Fibroblast of villous mesenchyme (primary cell): ENCODE data around the gene BAZ1B. TPM values are rescaled to one million over a fixed set of nuclear protein-coding genes. Genes with fewer than 3 reads are reported as not detected.
A peak's percentile ranks its signal among the peaks of the same experiment; 100 is the strongest.
"Not testable (repeated sequence)": the region's sequence is repeated elsewhere in the genome, so short reads cannot be mapped to it uniquely, and the experiment has no call there.

Source experiments
- DNase-seq: peaks from one replicate; pipeline ENCODE4 v3.0.0-alpha.2; 2010; ENCODE audit warnings: low read depth
- H3K4me3 ChIP-seq: 2 replicates; pipeline ENCODE4 v1.5.1; 2011; ENCODE audit warnings: low read depth, mild to moderate bottlenecking, low read length
- CTCF ChIP-seq: IDR thresholded peaks from 2 replicates; pipeline ENCODE4 v1.5.1; 2012; ENCODE audit warnings: low read depth, mild to moderate bottlenecking, low read length; ENCODE audit not compliant: insufficient read depth
- total RNA-seq: library from RNA; depleted of rRNA; stranded (reverse); fragments of >200 nt; gene quantifications from 2 replicates; pipeline ENCODE4 v1.2.3, GENCODE V29; 2012

Gene BAZ1B
- total RNA-seq, 1 donor = 64.3 TPM

GRCh38 chr7:73489976-73490375 lies 32.1 kb downstream of the BAZ1B start:
- DNase-seq = no peak
- H3K4me3 ChIP-seq = no peak overlapping the region

GRCh38 chr7:73487486-73487885 lies 34.6 kb downstream of the BAZ1B start:
- H3K4me3 ChIP-seq = no peak overlapping the region
- DNase-seq = peak; percentile 29
- no peak for TF ChIP-seq CTCF

More at GRCh38 chr7:73489976-73490375, 32.1 kb downstream of the BAZ1B start:
- no peak for TF ChIP-seq CTCF

- no peak for DNase-seq
- no peak for TF ChIP-seq CTCF
- H3K4me3 ChIP-seq = no peak overlapping the region
Measured at GRCh38 chr7:73483171-73483570, 38.9 kb downstream of the BAZ1B start.

DNA sequence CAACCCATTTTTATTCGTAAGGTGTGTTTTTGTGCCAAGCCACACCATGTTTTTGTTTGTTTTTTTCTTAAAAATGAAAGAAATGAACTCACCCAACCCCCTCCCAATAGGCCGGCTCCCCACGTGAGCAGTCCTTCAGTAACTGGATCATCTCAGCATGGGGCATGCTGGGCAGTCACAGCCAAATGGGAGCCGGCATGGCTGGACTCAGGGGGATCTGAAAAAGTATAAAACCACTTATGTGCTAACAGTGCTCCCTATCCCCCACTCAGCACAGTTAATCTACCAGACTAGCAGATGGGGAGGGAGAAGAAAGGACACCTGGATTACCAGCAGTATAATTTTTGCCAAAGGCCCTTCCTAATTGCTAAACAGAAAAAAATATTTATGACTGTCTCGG lies 39.3 kb downstream of the BAZ1B start:
- TF ChIP-seq CTCF = no peak
- no peak for DNase-seq
- no peak overlapping the region for H3K4me3 ChIP-seq

GRCh38 chr7:73481521-73481920 lies 40.6 kb downstream of the BAZ1B start:
- not testable (repeated sequence) for DNase-seq

DNA sequence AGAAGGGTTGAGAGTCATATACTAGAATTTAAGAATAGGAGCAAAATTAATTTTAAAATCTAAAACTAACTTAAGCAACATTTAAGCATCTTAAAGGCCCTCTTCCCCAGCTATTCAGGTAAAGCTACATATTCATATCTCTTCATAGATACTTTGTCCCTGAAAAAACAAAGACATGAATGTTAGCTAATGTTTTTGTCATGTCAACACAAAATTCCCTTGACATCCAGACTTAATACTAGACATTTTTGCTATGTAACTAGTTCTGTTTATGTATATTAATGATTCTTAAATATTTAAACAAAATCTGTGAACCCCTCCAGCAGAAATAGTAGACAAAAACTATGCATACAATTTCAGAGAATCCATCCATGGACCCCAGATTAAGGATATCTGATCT lies 43.5 kb downstream of the BAZ1B start:
- H3K4me3 ChIP-seq = no peak overlapping the region
- no peak for TF ChIP-seq CTCF
- no peak for DNase-seq

More at GRCh38 chr7:73481521-73481920, 40.6 kb downstream of the BAZ1B start:
- H3K4me3 ChIP-seq = not testable (repeated sequence)

DNA sequence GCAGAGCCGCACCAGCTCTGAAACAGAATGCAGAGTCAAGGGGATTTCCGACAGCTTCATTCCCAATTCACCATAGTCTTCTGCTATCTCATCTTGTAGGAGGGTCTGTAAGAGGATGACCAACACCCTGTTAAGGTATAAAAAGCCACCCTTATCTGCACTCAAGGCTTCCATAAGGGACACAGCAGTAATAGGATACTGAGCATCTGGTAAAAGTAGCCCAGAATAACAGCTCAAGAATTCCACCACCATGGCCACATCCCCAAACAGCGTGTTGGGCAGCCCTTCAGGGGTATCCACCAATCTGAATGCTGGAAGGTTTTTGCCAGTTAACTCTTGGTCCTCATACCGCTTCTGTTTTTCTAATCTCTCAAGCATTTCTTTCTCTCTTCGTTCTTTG lies 44.7 kb downstream of the BAZ1B start:
- TF ChIP-seq CTCF = no peak
- no peak for DNase-seq
- H3K4me3 ChIP-seq = no peak overlapping the region
